NCI-H2107 treated with DMSO at 0.1 percent for 48 hours (cell line): ENCODE measurements around the gene AKAP11.
"Not testable (repeated sequence)": the region's sequence is repeated elsewhere in the genome, so short reads cannot be mapped to it uniquely, and the experiment has no call there.

Experiments used
- DNase-seq: peaks from one replicate; lab custom pipeline; 2025; ENCODE audit not compliant: unreplicated experiment; lab: John Stamatoyannopoulos, UW

AKAP11 gene, protein sequence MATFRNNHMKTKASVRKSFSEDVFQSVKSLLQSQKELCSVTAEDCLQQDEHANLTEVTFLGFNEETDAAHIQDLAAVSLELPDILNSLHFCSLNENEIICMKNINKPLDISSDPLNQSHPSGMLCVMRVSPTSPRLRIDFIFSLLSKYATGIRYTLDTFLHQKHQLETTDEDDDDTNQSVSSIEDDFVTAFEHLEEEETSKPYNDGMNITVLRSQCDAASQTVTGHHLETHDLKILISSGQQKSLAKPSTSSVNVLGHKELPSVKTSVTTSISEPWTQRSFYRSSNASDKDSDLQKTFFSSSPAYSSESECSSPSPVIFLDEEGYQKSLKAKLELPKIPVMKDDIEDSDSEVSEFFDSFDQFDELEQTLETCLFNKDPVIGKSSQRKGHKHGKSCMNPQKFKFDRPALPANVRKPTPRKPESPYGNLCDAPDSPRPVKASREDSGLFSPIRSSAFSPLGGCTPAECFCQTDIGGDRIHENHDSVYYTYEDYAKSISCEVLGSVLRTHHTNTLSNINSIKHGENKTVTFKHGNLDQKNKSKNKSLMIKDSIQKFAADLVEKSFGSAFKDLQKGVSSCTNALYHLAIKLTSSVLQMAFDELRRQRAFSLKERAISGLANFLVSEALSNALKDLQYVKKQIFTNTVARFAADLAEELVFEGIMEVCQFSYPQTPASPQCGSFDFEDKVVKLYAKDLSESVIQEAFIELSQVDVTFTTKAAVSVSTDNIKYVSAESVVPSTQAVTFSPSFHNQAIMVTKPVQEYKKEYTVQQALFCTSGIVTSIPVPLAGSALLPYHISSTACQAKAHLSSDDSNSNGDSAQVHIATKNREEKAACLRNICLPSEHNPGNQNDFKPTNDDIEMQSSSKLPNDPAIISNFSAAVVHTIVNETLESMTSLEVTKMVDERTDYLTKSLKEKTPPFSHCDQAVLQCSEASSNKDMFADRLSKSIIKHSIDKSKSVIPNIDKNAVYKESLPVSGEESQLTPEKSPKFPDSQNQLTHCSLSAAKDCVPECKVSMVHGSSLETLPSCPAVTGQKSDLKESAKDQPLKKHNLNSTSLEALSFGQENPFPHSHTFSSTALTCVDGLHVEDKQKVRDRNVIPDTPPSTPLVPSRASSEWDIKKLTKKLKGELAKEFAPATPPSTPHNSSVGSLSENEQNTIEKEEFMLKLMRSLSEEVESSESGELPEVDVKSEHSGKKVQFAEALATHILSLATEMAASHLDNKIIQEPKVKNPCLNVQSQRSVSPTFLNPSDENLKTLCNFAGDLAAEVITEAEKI (N-terminal part only)

GRCh38 chr13:42272115-42272803 is at the start of gene AKAP11:
Gene AKAP11 (plus strand): TSS chr13:42272152. CDS start chr13:42286349, 14,197 bp downstream.
- no peak for DNase-seq

DNA sequence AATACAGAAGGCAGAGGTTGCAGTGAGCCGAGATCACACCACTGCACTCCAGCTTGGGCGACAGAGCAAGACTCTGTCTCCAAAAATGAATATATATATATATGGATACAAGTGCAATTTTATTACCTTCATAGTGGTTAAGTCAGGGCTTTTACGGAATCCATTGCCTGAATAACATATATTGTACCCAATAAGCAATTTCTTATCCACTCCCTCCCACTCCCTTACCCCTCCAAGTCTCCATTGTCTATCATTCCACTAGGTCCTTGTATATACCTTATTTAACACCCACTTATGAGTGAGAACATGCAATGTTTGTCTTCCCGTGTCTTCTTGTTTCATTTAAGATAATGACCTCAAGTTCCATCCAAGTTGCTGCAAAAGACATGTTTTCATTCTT is 48.3 kb upstream of the AKAP11 start:
- no peak for DNase-seq

DNA sequence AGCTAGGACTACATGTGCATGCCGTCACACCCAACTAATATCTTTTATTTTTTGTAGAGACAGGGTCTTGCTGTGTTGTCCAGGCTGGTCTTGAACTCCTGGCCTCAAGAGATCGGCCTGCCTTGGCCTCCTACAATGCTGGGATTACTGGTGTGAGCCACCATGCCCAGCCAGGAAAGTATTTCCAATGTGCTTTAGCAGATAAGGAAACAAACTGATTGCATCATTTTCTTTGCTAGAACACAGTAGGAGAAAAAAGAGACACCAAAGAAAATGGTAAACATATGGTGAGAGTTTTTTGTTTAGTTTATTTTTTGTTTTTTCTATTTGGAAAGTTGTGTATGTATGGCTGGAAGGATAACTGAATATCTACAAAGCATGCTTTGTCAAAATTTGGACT is 46.9 kb upstream of the AKAP11 start:
- no peak for DNase-seq

DNA sequence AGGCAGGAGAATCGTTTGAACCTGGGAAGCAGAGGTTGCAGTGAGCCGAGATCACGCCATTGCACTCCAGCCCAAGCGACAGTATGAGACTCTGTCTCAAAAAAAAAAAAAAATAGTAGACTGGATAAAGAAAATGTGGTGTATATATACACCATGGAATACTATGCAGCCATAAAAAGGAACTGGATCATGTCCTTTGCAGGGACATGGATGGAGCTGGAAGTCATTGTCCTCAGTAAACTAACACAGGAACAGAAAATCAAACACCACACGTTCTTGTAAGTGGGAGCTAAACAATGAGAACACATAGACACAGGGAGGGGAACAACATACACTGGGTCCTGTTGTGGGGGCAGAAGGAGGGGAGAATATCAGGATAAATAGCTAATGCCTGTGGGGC is 45.2 kb upstream of the AKAP11 start:
- DNase-seq = not testable (repeated sequence)

- DNase-seq = no peak
These were observed 43.4 kb upstream of the AKAP11 start for GRCh38 chr13:42228527-42228926.

- no peak for DNase-seq
These were observed 42.7 kb upstream of the AKAP11 start for GRCh38 chr13:42229287-42229686.

GRCh38 chr13:42232671-42233070 is 39.3 kb upstream of the AKAP11 start:
- DNase-seq = no peak

DNA sequence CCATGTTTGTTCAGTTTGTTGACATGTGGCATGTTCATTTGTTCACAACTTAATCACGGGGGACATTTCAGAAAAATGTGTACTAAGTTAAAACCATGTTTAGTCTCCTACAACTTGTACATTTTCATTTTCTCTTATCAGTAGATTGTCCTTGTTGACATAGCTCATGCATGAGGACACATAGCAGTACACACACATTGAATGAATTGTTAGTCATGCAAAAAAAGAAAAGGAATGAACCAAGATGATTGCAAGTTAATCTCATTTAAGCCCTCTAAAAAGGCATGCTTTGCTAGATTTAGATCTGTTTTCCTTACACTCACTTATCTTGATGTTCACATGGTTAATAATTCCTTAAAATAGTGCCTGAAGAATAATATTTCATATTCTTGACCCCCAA is 38.2 kb upstream of the AKAP11 start:
- DNase-seq = no peak

DNA sequence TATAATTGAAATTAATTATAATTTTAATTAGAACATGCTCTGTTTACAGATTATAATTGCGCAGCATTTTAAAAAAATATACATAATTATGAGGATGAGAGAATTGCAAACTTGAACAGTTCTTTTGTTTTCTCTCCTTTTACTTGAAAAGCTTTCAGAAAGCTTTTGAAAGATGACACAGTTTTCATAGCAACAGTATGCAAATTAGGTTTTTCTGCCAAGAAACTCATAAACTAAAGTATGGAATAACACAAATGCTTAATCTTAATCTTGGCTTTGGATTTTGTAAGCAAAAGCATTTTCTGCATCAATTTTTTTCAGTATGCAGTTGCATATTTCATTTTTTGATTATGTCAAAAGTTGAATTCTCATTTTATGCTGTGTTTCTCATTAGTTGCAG is 32.8 kb upstream of the AKAP11 start:
- no peak for DNase-seq

GRCh38 chr13:42239644-42240043 is 32.3 kb upstream of the AKAP11 start:
- no peak for DNase-seq

- no peak for DNase-seq
These were observed 25.4 kb upstream of the AKAP11 start for GRCh38 chr13:42246541-42246940.

- no peak for DNase-seq
These were observed 24.1 kb upstream of the AKAP11 start for GRCh38 chr13:42247883-42248282.

- no peak for DNase-seq
These were observed 16.1 kb upstream of the AKAP11 start for GRCh38 chr13:42255886-42256285.

DNA sequence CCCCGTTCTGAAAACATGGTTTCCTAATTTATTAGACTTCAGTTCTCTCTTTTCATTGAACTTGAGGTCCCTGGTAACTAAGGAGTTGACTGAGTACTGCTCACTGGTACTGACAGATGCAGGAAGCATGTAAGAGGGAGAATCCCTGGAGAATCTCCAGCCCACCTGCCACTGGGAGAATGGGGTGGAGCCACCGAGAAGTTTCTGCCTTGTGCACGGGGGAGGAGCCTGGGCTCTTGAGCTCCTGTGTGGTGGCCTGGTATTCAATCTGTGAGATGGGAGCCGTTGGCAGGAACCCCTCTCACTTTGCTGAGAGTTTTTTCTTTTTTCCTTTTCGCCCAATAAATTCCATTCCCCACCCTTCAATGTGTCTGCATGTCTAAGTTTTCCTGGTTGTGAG is 13.2 kb upstream of the AKAP11 start:
- DNase-seq = no peak

- DNase-seq = no peak
These were observed 12.4 kb upstream of the AKAP11 start for GRCh38 chr13:42259515-42259914.

DNA sequence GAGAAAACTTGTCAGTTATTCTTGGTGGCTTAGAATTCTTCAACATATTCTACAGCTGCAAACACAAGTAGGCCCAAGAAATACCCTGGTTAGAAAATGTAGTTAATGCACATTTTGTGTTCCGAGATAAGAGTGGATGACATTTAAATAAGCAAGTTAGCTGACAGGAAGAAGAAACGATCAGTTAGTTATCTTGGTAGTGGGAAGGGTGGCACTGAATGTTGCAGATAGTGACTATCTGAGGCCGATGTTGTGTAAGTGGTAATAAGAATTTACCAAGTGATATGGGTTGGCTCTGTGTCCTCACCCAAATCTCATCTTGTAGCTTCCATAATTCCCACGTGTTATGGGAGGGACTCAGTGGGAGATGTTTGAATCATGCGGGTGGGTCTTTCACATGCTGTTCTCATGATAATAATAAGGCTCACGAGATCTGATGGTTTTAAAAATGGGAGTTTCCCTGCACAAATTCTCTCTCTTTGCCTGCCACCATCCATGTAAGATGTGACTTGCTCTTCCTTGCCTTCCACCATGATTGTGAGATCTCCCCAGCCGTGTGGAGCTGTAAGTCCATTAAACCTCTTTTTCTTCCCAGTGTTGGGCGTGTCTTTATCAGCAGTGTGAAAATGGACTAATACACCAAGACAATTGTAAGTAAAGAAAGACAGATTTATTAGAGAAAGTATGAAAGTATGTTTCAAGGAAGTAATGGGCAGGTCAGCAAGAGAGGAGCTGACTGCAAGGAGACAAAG is 10.9 kb upstream of the AKAP11 start:
- no peak for DNase-seq

- no peak for DNase-seq
These were observed 5.5 kb upstream of the AKAP11 start for GRCh38 chr13:42266473-42266872.

- no peak for DNase-seq
These were observed 1.6 kb upstream of the AKAP11 start for GRCh38 chr13:42270160-42270856.

- DNase-seq = no peak
These were observed 1.1 kb upstream of the AKAP11 start for GRCh38 chr13:42270857-42271215.
